Germinal center (tissue), 1 donor: ENCODE data around the gene TRIM34.
A peak's percentile ranks its signal among the peaks of the same experiment; 100 is the strongest.
"Not testable (repeated sequence)": the region's sequence is repeated elsewhere in the genome, so short reads cannot be mapped to it uniquely, and the experiment has no call there.

Experiments
- DNase-seq: peaks from one replicate; pipeline ENCODE4 v3.0.0; 2012; ENCODE audit warnings: mixed read lengths, low spot score

TRIM34 gene

GRCh38 chr11:5624489-5625279 is at the start of gene TRIM34:
Gene TRIM34, plus strand, starts transcription at chr11:5625001. Its CDS starts 7,331 bp downstream, at chr11:5632332.
- peak; percentile 92 for DNase-seq

GRCh38 chr11:5575152-5575551 is 49.6 kb upstream of the TRIM34 start:
- no peak for DNase-seq

GRCh38 chr11:5577101-5577500 is 47.7 kb upstream of the TRIM34 start:
- DNase-seq = no peak

GRCh38 chr11:5580577-5580976 is 44.2 kb upstream of the TRIM34 start, which contains the start of gene OR52B6:
Gene OR52B6, plus strand, starts transcription at chr11:5580877. Its CDS starts 0 bp downstream, at chr11:5580877.
- DNase-seq = no peak

- no peak for DNase-seq
Measured at GRCh38 chr11:5581014-5581413, 43.8 kb upstream of the TRIM34 start.

GRCh38 chr11:5584458-5584857 is 40.3 kb upstream of the TRIM34 start:
- DNase-seq = not testable (repeated sequence)

- DNase-seq = not testable (repeated sequence)
Measured at GRCh38 chr11:5589906-5590305, 34.9 kb upstream of the TRIM34 start.

- no peak for DNase-seq
Measured at GRCh38 chr11:5591613-5592012, 33.2 kb upstream of the TRIM34 start.

- DNase-seq = no peak
Measured at GRCh38 chr11:5592615-5593014, 32.2 kb upstream of the TRIM34 start.

GRCh38 chr11:5593146-5593545 is 31.7 kb upstream of the TRIM34 start:
- DNase-seq = no peak

GRCh38 chr11:5596607-5597201 is 28.1 kb upstream of the TRIM34 start, which contains the start of gene TRIM6:
Gene TRIM6, plus strand, starts transcription at chr11:5596637. Its CDS starts 261 bp downstream, at chr11:5596898.
- DNase-seq = no peak

- no peak for DNase-seq
Measured at GRCh38 chr11:5597953-5598352, 26.8 kb upstream of the TRIM34 start.

- DNase-seq = peak; percentile 47
Measured at GRCh38 chr11:5600374-5600851, 24.4 kb upstream of the TRIM34 start.

GRCh38 chr11:5602791-5603190 is 22.0 kb upstream of the TRIM34 start:
- DNase-seq = not testable (repeated sequence)

- no peak for DNase-seq
Measured at GRCh38 chr11:5603326-5603725, 21.5 kb upstream of the TRIM34 start.

- no peak for DNase-seq
Measured at GRCh38 chr11:5604896-5605295, 19.9 kb upstream of the TRIM34 start.

GRCh38 chr11:5605849-5606248 is 19.0 kb upstream of the TRIM34 start:
- no peak for DNase-seq

GRCh38 chr11:5608808-5609207 is 16.0 kb upstream of the TRIM34 start:
- no peak for DNase-seq

- no peak for DNase-seq
Measured at GRCh38 chr11:5610446-5610845, 14.4 kb upstream of the TRIM34 start.

- no peak for DNase-seq
Measured at GRCh38 chr11:5611627-5612026, 13.2 kb upstream of the TRIM34 start.

GRCh38 chr11:5618807-5619206 is 6.0 kb upstream of the TRIM34 start:
- no peak for DNase-seq

- DNase-seq = no peak
Measured at GRCh38 chr11:5620651-5621521, 3.9 kb upstream of the TRIM34 start.
